Nephron (organoid): ENCODE data around the gene CDH15.
"Not testable (repeated sequence)": the region's sequence is repeated elsewhere in the genome, so short reads cannot be mapped to it uniquely, and the experiment has no call there.

Experiments used
- H3K27ac Mint-ChIP-seq, 3 experiments: 2 replicates each; pipeline ENCODE4 v1.8.0; 2020; ENCODE audit warnings: mixed read lengths in 3 of 3, mild to moderate bottlenecking in 2 of 3, moderate library complexity in 1 of 3
- H3K27me3 Mint-ChIP-seq: 2 replicates; pipeline ENCODE4 v1.8.0; 2021; ENCODE audit warnings: low read depth, mild to moderate bottlenecking, moderate library complexity, mixed read lengths
- H3K36me3 Mint-ChIP-seq: 2 replicates; pipeline ENCODE4 v1.8.0; 2020; ENCODE audit warnings: low read depth, mixed read lengths
- H3K4me1 Mint-ChIP-seq: 2 replicates; pipeline ENCODE4 v1.8.0; 2020; ENCODE audit warnings: mixed read lengths
- H3K4me3 Mint-ChIP-seq, 3 experiments: 2 replicates each; pipeline ENCODE4 v1.8.0; 2020; ENCODE audit warnings: mild to moderate bottlenecking in 3 of 3, mixed read lengths in 3 of 3, moderate library complexity in 2 of 3
- H3K9me3 Mint-ChIP-seq: 2 replicates; pipeline ENCODE4 v1.8.0; 2020; ENCODE audit warnings: mixed read lengths
- CTCF ChIP-seq, 3 experiments: fragments of 200-600 bp; sonication (generic); IDR thresholded peaks; one replicate each; pipeline ENCODE4 v1.5.0; 2021; ENCODE audit warnings: antibody characterized with exemption in 3 of 3; ENCODE audit not compliant: unreplicated experiment in 3 of 3

Gene CDH15

GRCh38 chr16:89241187-89242007 is 69.8 kb downstream of the CDH15 start:
- peaks cover 8% of the 10 kb centered on the region for H3K4me1 Mint-ChIP-seq
- peak overlapping the region; percentile 96 to 99 (median 98) for H3K4me3 Mint-ChIP-seq
- peaks cover 2% of the 10 kb centered on the region for H3K27me3 Mint-ChIP-seq
- TF ChIP-seq CTCF (IDR thresholded peaks at IDR 0.05; ENCODE audit: unreplicated experiment in 3 of 3), result no peak
- no peaks in the 10 kb centered on the region for H3K36me3 Mint-ChIP-seq
- H3K9me3 Mint-ChIP-seq, result no peaks in the 10 kb centered on the region
- H3K27ac Mint-ChIP-seq, result peak overlapping the region; percentile 89 to 97 (median 97)

- H3K4me1 Mint-ChIP-seq, result peaks cover 8% of the 10 kb centered on the region
- no peaks in the 10 kb centered on the region for H3K9me3 Mint-ChIP-seq
- peak overlapping the region in 1 of 3 experiments; percentile 71 for H3K27ac Mint-ChIP-seq
- H3K4me3 Mint-ChIP-seq, result peak overlapping the region; percentile 48 to 72 (median 66)
- no peak for TF ChIP-seq CTCF (IDR thresholded peaks at IDR 0.05; ENCODE audit: unreplicated experiment in 3 of 3)
- H3K36me3 Mint-ChIP-seq, result no peaks in the 10 kb centered on the region
- peaks cover 6% of the 10 kb centered on the region for H3K27me3 Mint-ChIP-seq
Measured at GRCh38 chr16:89242795-89243200, 71.2 kb downstream of the CDH15 start.

- Mint-ChIP-seq H3K4me1 (peaks cover 8% of the 10 kb centered on the region), H3K4me3 (peak overlapping the region; percentile 51 to 72 (median 66)), H3K36me3 (no peaks in the 10 kb centered on the region), H3K27me3 (peaks cover 6% of the 10 kb centered on the region), H3K9me3 (no peaks in the 10 kb centered on the region), H3K27ac (peak overlapping the region in 1 of 3 experiments; percentile 71)
- TF ChIP-seq CTCF (IDR thresholded peaks at IDR 0.05; ENCODE audit: unreplicated experiment in 3 of 3), result no peak
Measured at GRCh38 chr16:89243664-89244063, 72.1 kb downstream of the CDH15 start.

- H3K36me3 Mint-ChIP-seq, H3K9me3 Mint-ChIP-seq, H3K4me1 Mint-ChIP-seq, H3K27ac Mint-ChIP-seq: not testable (repeated sequence)
- Mint-ChIP-seq H3K27me3 (peaks cover 12% of the 10 kb centered on the region), H3K4me3 (peak overlapping the region in 2 of 3 experiments; percentile 33 to 72)
Measured at GRCh38 chr16:89244264-89244663, 72.7 kb downstream of the CDH15 start.

GRCh38 chr16:89244754-89245153 is 73.2 kb downstream of the CDH15 start:
- H3K27me3 Mint-ChIP-seq, result peaks cover 12% of the 10 kb centered on the region
- TF ChIP-seq CTCF (IDR thresholded peaks at IDR 0.05; ENCODE audit: unreplicated experiment in 3 of 3), result no peak
- H3K36me3 Mint-ChIP-seq, result peaks cover under 1% of the 10 kb centered on the region
- H3K4me1 Mint-ChIP-seq, result peaks cover 8% of the 10 kb centered on the region
- H3K27ac Mint-ChIP-seq, result no peak overlapping the region
- H3K4me3 Mint-ChIP-seq, result peak overlapping the region in 2 of 3 experiments; percentile 42 to 43
- peaks cover 7% of the 10 kb centered on the region for H3K9me3 Mint-ChIP-seq
